Ovary (tissue), 3 donors: ENCODE data around the gene DISC1.

Experiments used
- CTCF ChIP-seq, 3 donors: fragments of 450-650 bp in 2 of 3; fragments of 200-600 bp in 1 of 3; IDR thresholded peaks; one replicate each; pipeline versions ENCODE4 v1.5.1 to v1.8.0; 2016 to 2022; ENCODE audit warnings: antibody characterized with exemption in 3 of 3, mild to moderate bottlenecking in 1 of 3
- POLR2A ChIP-seq: fragments of 450-650 bp; IDR thresholded peaks from one replicate; pipeline ENCODE4 v1.6.1; 2017; ENCODE audit warnings: antibody characterized with exemption, mild to moderate bottlenecking, moderate library complexity
- donor health status: DM: no; HTN: no; CAD: no.

GRCh38 chr1:231695439-231696255, 69.1 kb downstream of the DISC1 start:
- no peak for TF ChIP-seq POLR2A
- TF ChIP-seq CTCF (IDR thresholded peaks at IDR 0.05), result no peak
